KOPT-K1 (cell line): Measurements from ENCODE around the gene RNASE12.
"Not testable (repeated sequence)": the region's sequence is repeated elsewhere in the genome, so short reads cannot be mapped to it uniquely, and the experiment has no call there.

ENCODE experiments used
- H3K27ac ChIP-seq: fragments of 200-600 bp; sonication (generic); 2 replicates; pipeline ENCODE4 v1.5.1; 2016; ENCODE audit warnings: antibody characterized with exemption, mild to moderate bottlenecking, low read depth, low read length; ENCODE audit not compliant: poor library complexity, severe bottlenecking
- H3K36me3 ChIP-seq: fragments of 200-600 bp; sonication (generic); 2 replicates; pipeline ENCODE4 v1.5.1; 2017; ENCODE audit warnings: antibody characterized with exemption, mild to moderate bottlenecking, low read length, moderate library complexity; ENCODE audit not compliant: insufficient read depth
- H3K9me3 ChIP-seq: fragments of 200-600 bp; sonication (generic); 2 replicates; pipeline ENCODE4 v1.5.1; 2017; ENCODE audit warnings: antibody characterized with exemption, low read length, mild to moderate bottlenecking; ENCODE audit not compliant: insufficient read depth, poor library complexity, severe bottlenecking

The RNASE12 gene

DNA sequence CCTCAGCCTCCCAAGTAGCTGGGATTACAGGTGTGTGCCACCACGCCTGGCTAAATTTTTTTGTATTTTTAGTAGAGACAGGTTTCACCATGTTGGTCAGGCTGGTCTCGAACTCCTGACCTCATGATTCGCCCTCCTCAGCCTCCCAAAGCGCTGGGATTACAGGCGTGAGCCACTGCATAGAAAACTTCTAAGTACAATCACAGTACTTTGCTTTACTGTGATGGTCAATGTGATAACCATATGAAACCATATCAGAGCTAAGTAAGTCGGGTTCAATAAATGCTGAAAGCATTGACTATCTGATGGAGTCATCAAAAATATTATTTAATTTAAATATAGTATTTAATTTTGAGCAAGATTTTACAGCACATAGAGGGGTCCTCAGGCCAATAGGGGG, 28.5 kb upstream of the RNASE12 start:
- H3K36me3 ChIP-seq, H3K9me3 ChIP-seq, H3K27ac ChIP-seq: not testable (repeated sequence)

DNA sequence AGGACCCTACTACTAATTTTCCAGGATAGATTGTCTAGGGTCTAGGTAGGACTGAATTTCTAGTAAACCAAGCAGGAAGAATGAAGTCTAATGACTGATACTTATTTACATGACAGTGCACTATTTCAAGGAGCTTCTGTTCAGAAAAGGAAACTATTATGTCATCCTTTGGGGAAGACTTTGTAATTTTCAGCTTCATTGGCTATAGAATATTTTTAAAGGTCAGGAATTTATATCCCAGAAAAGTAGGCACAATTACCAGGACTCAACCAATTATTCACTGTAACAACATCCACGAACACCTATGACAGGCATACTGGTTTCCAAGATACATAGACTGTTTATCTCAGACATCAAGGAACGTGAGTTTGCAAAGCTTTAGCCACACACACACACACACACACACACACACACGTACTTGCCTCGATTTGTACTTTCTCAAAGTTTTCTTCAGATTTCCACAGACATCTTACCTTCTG, 27.1 kb upstream of the RNASE12 start:
- H3K36me3 ChIP-seq, result no peaks in the 10 kb centered on the region
- no peak overlapping the region for H3K27ac ChIP-seq
- H3K9me3 ChIP-seq, result no peaks in the 10 kb centered on the region

DNA sequence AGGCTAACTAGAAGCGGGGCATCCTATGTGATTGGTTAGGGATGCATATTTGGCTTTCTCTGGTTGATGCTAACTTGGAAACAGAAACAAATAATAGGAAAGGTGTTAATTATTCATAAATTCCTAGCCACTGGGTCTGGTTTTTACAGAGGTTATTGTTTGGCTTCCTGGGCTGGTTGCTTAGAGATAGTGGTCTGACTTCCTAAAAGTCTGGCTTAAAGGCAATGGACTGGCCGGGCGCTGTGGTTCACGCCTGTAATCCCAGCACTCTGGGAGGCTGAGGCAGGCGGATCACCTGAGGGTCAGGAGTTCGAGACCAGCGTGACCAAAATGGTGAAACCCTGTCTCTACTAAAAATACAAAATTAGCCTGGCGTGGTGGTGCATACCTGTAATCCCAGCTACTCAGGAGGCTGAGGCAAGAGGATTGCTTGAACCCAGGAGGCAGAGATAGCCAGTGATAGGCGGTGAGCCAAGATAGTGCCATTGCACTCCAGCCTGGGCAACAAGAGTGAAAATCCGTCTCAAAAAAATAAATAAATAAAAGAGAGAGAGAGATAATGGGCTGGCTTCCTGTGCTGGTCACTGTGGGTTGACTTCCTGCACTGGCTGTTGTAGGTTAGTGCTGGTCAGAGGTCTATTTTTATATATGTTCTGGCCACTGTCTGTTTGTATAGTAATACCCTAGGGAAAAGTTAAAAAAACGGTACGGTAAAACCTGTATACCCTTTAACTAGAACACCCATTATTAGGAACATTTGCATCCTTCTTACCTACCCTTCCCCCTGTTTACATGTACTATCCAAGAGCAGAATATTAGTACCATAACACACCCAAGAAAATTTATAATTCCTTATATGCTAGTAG, 26.2 kb upstream of the RNASE12 start:
- Histone ChIP-seq H3K27ac (no peak overlapping the region), H3K36me3 (no peaks in the 10 kb centered on the region), H3K9me3 (no peaks in the 10 kb centered on the region)

DNA sequence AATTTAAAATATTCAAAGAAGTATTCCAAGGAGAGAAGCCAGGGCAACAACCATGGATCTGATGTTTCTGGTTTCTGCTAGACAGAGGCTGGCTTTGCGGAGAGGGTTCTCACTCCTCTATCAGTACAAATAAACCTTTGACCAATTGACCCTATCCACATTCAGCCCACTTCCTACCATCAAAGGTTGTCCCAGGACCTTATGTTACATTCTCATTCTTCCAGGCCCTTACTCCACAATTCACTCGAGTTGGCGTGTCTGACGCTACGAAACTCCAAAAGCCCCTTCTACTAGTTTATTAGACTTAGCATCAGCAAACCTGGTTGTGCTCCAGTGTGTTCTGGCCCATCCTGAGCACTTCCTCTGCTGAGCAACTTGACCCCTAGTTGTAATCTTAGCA, 24.8 kb upstream of the RNASE12 start:
- H3K9me3 ChIP-seq, result no peaks in the 10 kb centered on the region
- H3K36me3 ChIP-seq, result no peaks in the 10 kb centered on the region
- H3K27ac ChIP-seq, result no peak overlapping the region

DNA sequence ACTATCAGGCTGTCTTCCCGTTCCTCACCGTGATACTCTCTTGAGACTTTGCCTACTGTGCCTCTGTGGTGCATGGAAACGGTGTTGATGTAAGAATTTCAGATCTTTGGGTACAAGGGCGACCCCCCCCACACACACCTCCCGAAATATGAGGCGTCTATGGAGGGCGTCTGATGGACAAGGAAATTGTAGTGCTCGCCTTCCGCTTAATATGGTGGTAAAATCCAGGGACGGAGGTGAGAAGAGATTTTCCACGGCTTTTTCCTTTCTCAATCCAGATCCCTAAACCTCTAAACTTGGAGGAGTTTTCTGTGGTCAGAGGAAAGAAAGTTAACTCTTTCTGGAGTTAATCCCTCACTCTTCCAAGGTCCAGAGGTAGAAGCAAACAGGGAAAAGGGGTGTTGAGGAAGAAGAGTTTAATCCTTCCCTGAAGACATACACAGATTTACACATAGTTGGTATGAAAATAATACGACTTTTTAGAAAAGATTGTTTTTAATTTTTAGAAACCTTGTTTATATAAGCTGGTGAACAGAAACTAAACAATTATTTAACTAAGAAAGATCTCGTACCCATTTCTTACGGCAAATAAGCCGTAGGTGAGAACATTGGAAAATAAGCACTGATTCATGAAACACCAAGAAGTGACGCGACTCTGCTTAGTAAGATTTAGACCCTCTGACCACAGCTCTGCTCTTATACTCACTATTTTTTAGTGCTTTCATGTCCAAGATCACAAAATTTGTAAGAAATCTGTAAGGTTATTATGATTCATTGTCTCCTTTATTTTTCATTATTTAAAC, 23.1 kb upstream of the RNASE12 start:
- Histone ChIP-seq H3K36me3 (no peaks in the 10 kb centered on the region), H3K27ac (no peak overlapping the region), H3K9me3 (no peaks in the 10 kb centered on the region)

DNA sequence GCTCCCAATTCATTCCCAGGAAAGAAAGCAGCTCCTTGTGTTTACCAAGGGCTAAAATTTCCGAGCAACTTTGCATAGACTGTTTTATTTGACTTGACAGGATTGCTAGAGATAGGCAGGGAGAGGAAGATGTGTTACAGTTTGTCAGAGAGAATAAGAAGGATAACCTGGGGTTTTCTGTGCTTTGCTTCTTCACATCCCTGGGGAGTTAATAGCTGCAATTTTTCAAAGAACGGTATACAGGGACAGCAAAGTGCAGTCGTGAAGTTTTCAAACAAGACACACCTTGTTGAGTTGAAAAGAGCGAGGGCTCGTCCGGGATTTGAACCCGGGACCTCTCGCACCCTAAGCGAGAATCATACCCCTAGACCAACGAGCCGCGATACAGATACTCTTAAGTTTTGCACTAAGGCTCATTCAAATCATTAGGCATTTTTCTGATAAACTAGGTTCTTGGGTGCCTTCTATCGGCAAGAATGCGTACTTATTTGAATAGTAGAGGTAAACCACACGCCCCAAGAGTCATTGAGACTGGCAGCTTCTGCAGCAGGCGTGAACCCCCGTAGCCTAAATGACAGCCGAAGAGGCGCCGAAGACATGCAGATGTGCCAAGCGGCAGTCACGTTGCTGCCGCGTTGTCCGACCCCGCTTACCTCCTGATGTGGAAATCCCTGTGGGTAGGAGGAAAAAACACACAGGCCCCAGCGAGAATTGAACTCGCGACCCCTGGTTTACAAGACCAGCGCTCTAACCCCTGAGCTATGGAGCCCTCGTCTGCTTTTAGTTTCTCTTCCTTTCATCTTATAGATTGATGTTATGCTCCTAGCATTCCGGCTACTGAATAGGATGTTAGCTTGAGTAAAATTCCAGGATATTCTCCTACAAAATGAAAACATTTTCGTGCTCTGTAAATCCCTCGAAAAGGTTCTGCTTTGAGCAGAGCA, 22.2 kb upstream of the RNASE12 start:
- no peaks in the 10 kb centered on the region for H3K9me3 ChIP-seq
- H3K27ac ChIP-seq, result no peak overlapping the region
- no peaks in the 10 kb centered on the region for H3K36me3 ChIP-seq

DNA sequence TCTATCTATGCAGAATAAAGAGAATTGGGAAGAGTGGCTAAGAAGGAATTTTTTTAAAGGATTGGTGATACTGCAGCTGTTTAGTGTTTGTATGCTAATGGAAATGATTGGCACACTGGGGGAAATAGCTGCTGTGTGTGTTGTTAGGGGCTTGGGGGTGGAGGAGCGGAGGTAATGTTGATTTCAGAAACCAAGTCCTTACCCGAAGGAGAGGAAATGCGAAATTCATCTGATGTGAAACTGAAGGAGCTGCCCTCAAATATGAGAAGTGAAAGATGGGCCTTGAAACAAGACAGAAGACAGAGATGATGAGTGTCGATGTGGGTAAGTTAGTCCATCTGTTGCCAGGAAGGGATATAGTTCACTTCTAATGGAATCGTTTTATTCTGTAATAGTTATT, 21.2 kb upstream of the RNASE12 start:
- Histone ChIP-seq H3K36me3 (no peaks in the 10 kb centered on the region), H3K9me3 (no peaks in the 10 kb centered on the region), H3K27ac (no peak overlapping the region)

DNA sequence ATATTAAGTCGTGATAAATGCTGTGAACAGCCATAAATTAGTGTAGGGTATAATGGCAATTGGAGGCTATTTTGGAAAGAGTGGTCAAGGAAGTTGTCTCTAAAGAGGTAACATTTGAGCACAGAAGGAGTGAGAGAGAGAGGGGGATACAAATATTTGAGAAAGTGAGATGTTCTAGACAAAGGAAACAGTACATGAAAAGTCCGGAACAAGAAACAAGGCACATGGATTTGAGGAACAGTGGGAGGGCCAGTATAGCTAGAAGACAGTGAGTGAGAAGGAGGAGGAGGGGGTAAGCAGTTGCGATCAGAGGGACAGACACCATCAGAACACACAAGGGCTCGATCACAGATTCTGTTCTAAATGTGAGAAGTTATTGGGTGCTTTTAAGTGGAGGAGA, 20.1 kb upstream of the RNASE12 start:
- Histone ChIP-seq H3K27ac (no peak overlapping the region), H3K9me3 (no peaks in the 10 kb centered on the region), H3K36me3 (no peaks in the 10 kb centered on the region)

DNA sequence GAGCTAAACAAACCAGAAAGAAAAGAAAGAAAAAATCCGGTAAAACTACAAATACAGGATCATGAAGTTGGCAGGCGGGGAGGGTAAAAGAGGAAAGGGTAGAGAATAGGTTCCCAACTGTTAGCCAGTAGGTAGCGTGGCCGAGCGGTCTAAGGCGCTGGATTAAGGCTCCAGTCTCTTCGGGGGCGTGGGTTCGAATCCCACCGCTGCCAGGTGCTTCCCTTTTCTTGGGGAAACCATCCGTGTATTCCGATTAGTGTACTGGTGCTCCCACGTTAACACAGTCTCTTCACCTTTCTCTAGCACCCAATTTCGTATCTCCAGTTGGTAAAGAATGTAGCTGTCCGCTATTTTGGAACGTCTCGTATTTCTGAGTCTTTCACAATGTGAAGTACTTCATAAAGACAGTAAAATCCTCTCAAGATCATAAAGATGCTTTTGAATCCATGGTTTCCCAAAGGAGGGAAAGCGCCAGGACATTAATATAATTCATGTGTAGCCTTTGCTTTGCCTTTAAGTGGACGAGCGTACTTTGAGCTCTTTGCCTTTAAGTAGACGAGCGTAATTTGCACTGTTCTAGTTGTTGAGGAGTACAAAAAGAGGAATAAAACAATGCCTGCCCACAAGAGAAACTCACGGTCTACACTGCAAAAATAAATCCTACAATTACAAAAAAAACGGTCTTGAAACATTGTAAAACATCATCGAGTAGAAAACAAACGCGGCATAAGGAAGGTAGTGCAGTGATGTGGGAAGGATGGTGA, 19.0 kb upstream of the RNASE12 start:
- H3K9me3 ChIP-seq, result no peaks in the 10 kb centered on the region
- H3K27ac ChIP-seq, result peak overlapping the region; percentile 16
- H3K36me3 ChIP-seq, result no peaks in the 10 kb centered on the region

DNA sequence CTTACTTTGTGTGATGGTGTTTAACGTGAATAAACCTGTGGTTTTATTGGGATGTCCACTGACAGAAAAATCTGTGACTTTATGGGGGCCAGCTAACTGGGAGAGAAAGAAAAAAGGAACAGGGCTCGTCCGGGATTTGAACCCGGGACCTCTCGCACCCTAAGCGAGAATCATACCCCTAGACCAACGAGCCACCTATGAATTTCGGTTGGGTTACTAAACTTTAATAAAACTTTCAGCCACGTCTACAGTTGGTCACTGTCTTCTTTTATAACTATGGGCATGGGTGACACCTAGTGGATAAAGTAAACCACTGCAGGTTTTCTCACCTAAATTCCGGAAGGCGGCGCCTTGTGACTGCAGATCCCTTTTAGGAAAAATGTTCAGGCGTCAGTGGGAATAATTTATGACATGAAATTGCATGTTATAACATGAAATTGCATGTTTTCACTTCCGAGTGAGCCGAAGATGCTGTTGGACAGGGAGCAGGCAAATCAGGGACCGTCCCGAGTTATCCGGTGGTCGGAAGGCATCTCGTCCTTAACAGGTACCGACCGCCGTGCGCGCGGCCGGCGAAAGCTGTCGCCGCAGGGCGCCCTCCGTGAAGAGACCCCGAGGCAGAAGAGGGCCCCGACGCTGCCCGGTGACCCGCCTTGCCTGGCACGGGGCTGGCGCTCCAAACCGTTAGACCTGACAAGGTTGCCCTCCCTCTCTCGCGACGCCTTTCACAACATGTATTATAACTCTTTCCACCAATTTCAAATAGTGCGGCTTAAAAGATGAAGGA, 18.2 kb upstream of the RNASE12 start:
- peak overlapping the region; percentile 16 for H3K27ac ChIP-seq
- no peaks in the 10 kb centered on the region for H3K36me3 ChIP-seq
- no peaks in the 10 kb centered on the region for H3K9me3 ChIP-seq

DNA sequence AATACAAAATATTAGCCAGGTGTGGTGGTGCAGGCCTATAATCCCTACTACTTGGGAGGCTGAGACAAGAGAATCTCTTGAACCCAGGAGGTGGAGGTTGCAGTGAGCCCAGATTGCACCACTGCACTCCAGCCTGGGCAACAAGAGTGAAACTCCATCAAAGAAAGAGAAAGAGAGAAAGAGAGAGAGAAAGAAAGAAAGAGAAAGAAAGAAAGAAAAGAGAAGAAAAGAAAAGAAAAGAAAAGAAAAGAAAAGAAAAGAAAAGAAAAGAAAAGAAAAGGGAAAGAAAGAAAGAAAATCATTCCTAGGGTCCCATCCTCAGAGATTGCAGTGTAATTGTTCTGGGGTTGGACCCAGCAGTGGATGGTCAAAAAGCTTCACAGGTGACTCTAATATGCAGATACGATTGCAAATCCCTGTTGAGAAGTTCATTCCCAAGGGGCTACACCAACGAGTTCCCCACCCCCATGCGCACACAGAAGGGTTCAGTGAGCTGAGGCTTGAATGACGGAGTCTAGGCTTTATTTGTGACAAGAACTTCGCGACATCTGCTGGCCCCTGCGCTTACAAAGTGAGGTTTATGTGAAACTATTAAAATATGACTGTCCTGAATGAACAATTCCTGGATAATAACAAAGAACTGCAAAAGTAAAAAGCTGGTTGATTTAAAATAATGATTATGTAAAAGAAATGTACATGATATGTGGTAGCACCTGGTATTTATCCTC, 17.4 kb upstream of the RNASE12 start:
- H3K9me3 ChIP-seq, result no peaks in the 10 kb centered on the region
- no peaks in the 10 kb centered on the region for H3K36me3 ChIP-seq
- no peak overlapping the region for H3K27ac ChIP-seq

DNA sequence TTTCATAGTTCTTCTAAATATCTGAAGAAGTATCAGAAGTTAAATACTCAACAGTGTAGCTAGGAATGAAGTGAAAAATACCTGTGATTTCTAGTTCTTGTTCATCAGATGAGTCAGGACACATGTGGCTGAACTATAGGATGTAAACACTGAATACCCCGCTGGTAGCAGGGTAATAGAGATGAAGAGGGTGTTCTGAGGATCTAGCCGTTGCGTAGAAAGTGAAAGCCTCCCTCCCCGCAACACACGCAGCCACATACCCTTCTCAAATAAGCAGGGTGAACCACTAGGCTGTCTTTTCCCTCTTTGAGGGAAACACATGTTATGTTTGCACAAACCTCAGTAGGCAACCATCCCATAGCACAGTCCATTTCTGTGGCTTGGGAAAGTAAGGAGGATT, 16.4 kb upstream of the RNASE12 start:
- H3K27ac ChIP-seq, result no peak overlapping the region
- no peaks in the 10 kb centered on the region for H3K9me3 ChIP-seq
- H3K36me3 ChIP-seq, result no peaks in the 10 kb centered on the region

DNA sequence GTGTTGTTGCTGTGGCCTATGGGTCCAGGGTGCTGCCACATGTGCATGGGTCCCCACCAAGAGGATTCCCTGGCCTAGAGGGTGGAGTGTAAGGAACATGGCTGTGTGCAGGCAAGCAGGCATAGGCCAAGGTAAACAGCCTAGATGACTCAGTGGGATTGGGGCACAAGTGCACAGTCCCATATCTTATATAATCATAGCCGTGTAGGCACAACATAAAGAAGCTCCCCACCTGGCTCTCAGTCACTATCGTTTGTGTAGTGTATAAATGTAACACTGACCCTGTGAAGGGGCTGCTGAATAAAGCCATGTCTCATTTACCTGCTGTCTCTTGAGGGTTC, 15.7 kb upstream of the RNASE12 start:
- Histone ChIP-seq H3K9me3 (no peaks in the 10 kb centered on the region), H3K36me3 (no peaks in the 10 kb centered on the region)

More for the DNA sequence above, 15.7 kb upstream of the RNASE12 start:
- H3K27ac ChIP-seq, result no peak overlapping the region
